GM23338 (cell line): ENCODE data around the gene PANX3. TPM values are rescaled to one million over a fixed set of nuclear protein-coding genes. Genes with fewer than 3 reads are reported as not detected.

Experiments
- ATAC-seq: fragments of 200-7000 bp; cut with Tn5 transposase; 3 replicates; pipeline ENCODE4 v1.9.1; 2020
- DNase-seq: peaks from one replicate; pipeline ENCODE4 v3.0.0-alpha.2; 2015; ENCODE audit warnings: low spot score
- H2AFZ ChIP-seq: fragments of 200-600 bp; sonication (generic); 2 replicates; pipeline ENCODE4 v1.8.0; 2016; ENCODE audit warnings: antibody characterized with exemption, mild to moderate bottlenecking, moderate library complexity
- H3F3A ChIP-seq: fragments of 200-600 bp; sonication (generic); replicated peaks from 2 replicates; pipeline ENCODE4 v1.8.0; 2017; ENCODE audit warnings: antibody characterized with exemption, mixed run types, low read depth
- H3K27ac ChIP-seq: fragments of 200-600 bp; sonication (generic); 2 replicates; pipeline ENCODE4 v1.6.1; 2016; ENCODE audit warnings: low read depth
- H3K27me3 ChIP-seq: fragments of 200-600 bp; sonication (generic); 2 replicates; pipeline ENCODE4 v1.8.0; 2016; ENCODE audit warnings: mild to moderate bottlenecking, mixed run types, moderate library complexity; ENCODE audit not compliant: insufficient read depth
- H3K36me3 ChIP-seq: fragments of 200-600 bp; sonication (generic); 2 replicates; pipeline ENCODE4 v1.8.0; 2016; ENCODE audit warnings: mild to moderate bottlenecking; ENCODE audit not compliant: insufficient read depth
- H3K4me1 ChIP-seq: fragments of 200-600 bp; sonication (generic); 2 replicates; pipeline ENCODE4 v1.8.0; 2016; ENCODE audit warnings: mild to moderate bottlenecking, moderate library complexity; ENCODE audit not compliant: insufficient read depth
- H3K4me2 ChIP-seq: fragments of 200-600 bp; sonication (generic); 2 replicates; pipeline ENCODE4 v1.7.1; 2017; ENCODE audit warnings: mixed run types
- H3K4me3 ChIP-seq: fragments of 200-600 bp; sonication (generic); 2 replicates; pipeline ENCODE4 v1.6.1; 2016; ENCODE audit warnings: mixed run types
- H3K79me2 ChIP-seq: fragments of 200-600 bp; sonication (generic); replicated peaks from 2 replicates; pipeline ENCODE4 v1.8.0; 2017; ENCODE audit warnings: mild to moderate bottlenecking; ENCODE audit not compliant: insufficient read depth
- H3K9me2 ChIP-seq: fragments of 200-600 bp; sonication (generic); 2 replicates; pipeline ENCODE4 v1.8.0; 2017; ENCODE audit not compliant: insufficient read depth
- H4K20me1 ChIP-seq: fragments of 200-600 bp; sonication (generic); replicated peaks from 2 replicates; pipeline ENCODE4 v1.8.0; 2017; ENCODE audit warnings: mild to moderate bottlenecking; ENCODE audit not compliant: insufficient read depth
- H3K27ac Mint-ChIP-seq: 2 replicates; pipeline ENCODE4 v1.8.0; 2020; ENCODE audit warnings: inconsistent platforms, mild to moderate bottlenecking, moderate library complexity, mixed read lengths
- H3K27me3 Mint-ChIP-seq: 3 replicates; pipeline ENCODE4 v1.8.0; 2022; ENCODE audit warnings: low read depth, mild to moderate bottlenecking, moderate library complexity, mixed read lengths, inconsistent platforms; ENCODE audit not compliant: insufficient read depth, poor library complexity
- H3K36me3 Mint-ChIP-seq: 3 replicates; pipeline ENCODE4 v1.8.0; 2021; ENCODE audit warnings: low read depth, mild to moderate bottlenecking, inconsistent platforms, moderate library complexity, mixed read lengths
- H3K4me1 Mint-ChIP-seq: 3 replicates; pipeline ENCODE4 v1.8.0; 2020; ENCODE audit warnings: mild to moderate bottlenecking, inconsistent platforms, mixed read lengths
- H3K4me3 Mint-ChIP-seq: 3 replicates; pipeline ENCODE4 v1.8.0; 2021; ENCODE audit warnings: moderate library complexity, mild to moderate bottlenecking, inconsistent platforms, mixed read lengths
- H3K9me3 Mint-ChIP-seq: 3 replicates; pipeline ENCODE4 v1.8.0; 2020; ENCODE audit warnings: moderate library complexity, mild to moderate bottlenecking, inconsistent platforms, mixed read lengths
- CREB1 ChIP-seq: fragments of 250-450 bp; sonication (Bioruptor Pico); IDR thresholded peaks from 2 replicates; pipeline ENCODE4 v1.5.0; 2020; ENCODE audit warnings: low read depth, mild to moderate bottlenecking, moderate library complexity
- EZH2phosphoT487 ChIP-seq: fragments of 200-600 bp; sonication (generic); IDR thresholded peaks from one replicate; pipeline ENCODE4 v1.8.1; 2018; ENCODE audit warnings: antibody characterized with exemption; ENCODE audit not compliant: unreplicated experiment
- JUNB ChIP-seq: IDR thresholded peaks from one replicate; pipeline ENCODE4 v1.6.1; 2016; ENCODE audit warnings: antibody characterized with exemption; ENCODE audit not compliant: unreplicated experiment
- NANOG ChIP-seq: IDR thresholded peaks from 2 replicates; pipeline ENCODE4 v1.6.1; 2016; ENCODE audit warnings: antibody characterized with exemption, borderline replicate concordance
- STAT1 ChIP-seq: IDR thresholded peaks from one replicate; pipeline ENCODE4 v1.6.1; 2016; ENCODE audit warnings: antibody characterized with exemption; ENCODE audit not compliant: unreplicated experiment
- ZNF114 ChIP-seq: fragments of 250-450 bp; sonication (Bioruptor Pico); IDR thresholded peaks from 2 replicates; pipeline ENCODE4 v1.5.0; 2020; ENCODE audit warnings: mild to moderate bottlenecking, moderate library complexity
- polyA plus RNA-seq: library from polyadenylated mRNA; unstranded; fragments of >200 nt; fragmentation: Nextera tagmentation; extraction: Ambion mirVana; gene quantifications from 2 replicates; pipeline ENCODE4 v1.2.1, GENCODE V29; 2016
- total RNA-seq: library from RNA; depleted of rRNA; stranded (reverse); fragments of >200 nt; shearing (Covaris generic); gene quantifications from 2 replicates; pipeline ENCODE4 v1.2.3, GENCODE V29; 2014
- TF ChIP-seq, protein P1 (sequence below), 2 experiments: fragments of 200-600 bp in 1 of 2; sonication (generic) in 1 of 2; conservative IDR thresholded peaks; 2 replicates each; pipeline versions ENCODE4 v1.5.1 to v1.6.1; 2016 to 2017; ENCODE audit warnings: antibody characterized with exemption in 2 of 2, low read depth in 2 of 2, mild to moderate bottlenecking in 2 of 2, moderate library complexity in 1 of 2
- TF ChIP-seq, protein P2 (sequence below): fragments of 250-450 bp; sonication (Bioruptor Pico); IDR thresholded peaks from 2 replicates; pipeline ENCODE4 v1.5.0; 2020; ENCODE audit warnings: mild to moderate bottlenecking, moderate library complexity
- TF ChIP-seq, protein P3 (sequence below): IDR thresholded peaks from 2 replicates; pipeline ENCODE4 v1.6.1; 2016; ENCODE audit warnings: antibody characterized with exemption
- TF ChIP-seq, protein P4 (sequence below): IDR thresholded peaks from one replicate; pipeline ENCODE4 v1.6.1; 2018; ENCODE audit warnings: antibody characterized with exemption; ENCODE audit not compliant: unreplicated experiment

PANX3 gene
- total and polyA plus RNA-seq, 2 experiments from 2014 or later = not detected

DNA sequence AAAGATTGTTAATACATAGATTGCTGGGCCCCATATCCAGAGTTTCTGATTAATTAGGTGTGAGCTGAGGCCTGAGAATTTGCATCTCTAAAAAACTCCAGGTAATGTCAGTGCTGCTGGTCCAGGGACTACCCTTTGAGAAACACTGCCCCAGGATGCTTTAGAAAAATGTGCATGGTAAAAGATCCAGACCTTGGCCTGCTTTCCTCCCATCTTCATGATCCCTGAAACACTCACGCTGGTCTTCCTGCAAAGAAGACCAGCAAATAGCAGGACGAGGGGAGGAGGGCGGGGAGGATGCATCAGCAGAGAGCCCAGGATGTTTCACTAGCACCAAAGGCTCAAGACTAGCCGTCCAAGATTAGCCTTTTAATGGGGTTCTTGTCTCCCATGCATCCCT, 41.5 kb upstream of the PANX3 start, which contains the start of gene OR8A1:
Gene OR8A1 (plus strand): TSS at position 301 of the 400 bp plus-strand sequence. CDS start 123 bp downstream, outside the sequence.
- Mint-ChIP-seq H3K9me3 (no peaks in the 10 kb centered on the region), H3K36me3 (no peaks in the 10 kb centered on the region), H3K27me3 (no peaks in the 10 kb centered on the region), H3K4me3 (no peak within 1 kb of the TSS), H3K4me1 (peaks cover 9% of the 10 kb centered on the region; the same call in 2 of the 3 replicates), H3K27ac (no peak within 1 kb of the TSS)
- H2AFZ ChIP-seq = peak within 1 kb of the TSS; percentile 15; the same call in 1 of the 2 replicates
- TF ChIP-seq, protein P1, sequence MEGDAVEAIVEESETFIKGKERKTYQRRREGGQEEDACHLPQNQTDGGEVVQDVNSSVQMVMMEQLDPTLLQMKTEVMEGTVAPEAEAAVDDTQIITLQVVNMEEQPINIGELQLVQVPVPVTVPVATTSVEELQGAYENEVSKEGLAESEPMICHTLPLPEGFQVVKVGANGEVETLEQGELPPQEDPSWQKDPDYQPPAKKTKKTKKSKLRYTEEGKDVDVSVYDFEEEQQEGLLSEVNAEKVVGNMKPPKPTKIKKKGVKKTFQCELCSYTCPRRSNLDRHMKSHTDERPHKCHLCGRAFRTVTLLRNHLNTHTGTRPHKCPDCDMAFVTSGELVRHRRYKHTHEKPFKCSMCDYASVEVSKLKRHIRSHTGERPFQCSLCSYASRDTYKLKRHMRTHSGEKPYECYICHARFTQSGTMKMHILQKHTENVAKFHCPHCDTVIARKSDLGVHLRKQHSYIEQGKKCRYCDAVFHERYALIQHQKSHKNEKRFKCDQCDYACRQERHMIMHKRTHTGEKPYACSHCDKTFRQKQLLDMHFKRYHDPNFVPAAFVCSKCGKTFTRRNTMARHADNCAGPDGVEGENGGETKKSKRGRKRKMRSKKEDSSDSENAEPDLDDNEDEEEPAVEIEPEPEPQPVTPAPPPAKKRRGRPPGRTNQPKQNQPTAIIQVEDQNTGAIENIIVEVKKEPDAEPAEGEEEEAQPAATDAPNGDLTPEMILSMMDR (conservative IDR thresholded peaks at IDR 0.05; ENCODE audit: low read depth in 2 of 2) = no peak
- TF ChIP-seq, protein P2, sequence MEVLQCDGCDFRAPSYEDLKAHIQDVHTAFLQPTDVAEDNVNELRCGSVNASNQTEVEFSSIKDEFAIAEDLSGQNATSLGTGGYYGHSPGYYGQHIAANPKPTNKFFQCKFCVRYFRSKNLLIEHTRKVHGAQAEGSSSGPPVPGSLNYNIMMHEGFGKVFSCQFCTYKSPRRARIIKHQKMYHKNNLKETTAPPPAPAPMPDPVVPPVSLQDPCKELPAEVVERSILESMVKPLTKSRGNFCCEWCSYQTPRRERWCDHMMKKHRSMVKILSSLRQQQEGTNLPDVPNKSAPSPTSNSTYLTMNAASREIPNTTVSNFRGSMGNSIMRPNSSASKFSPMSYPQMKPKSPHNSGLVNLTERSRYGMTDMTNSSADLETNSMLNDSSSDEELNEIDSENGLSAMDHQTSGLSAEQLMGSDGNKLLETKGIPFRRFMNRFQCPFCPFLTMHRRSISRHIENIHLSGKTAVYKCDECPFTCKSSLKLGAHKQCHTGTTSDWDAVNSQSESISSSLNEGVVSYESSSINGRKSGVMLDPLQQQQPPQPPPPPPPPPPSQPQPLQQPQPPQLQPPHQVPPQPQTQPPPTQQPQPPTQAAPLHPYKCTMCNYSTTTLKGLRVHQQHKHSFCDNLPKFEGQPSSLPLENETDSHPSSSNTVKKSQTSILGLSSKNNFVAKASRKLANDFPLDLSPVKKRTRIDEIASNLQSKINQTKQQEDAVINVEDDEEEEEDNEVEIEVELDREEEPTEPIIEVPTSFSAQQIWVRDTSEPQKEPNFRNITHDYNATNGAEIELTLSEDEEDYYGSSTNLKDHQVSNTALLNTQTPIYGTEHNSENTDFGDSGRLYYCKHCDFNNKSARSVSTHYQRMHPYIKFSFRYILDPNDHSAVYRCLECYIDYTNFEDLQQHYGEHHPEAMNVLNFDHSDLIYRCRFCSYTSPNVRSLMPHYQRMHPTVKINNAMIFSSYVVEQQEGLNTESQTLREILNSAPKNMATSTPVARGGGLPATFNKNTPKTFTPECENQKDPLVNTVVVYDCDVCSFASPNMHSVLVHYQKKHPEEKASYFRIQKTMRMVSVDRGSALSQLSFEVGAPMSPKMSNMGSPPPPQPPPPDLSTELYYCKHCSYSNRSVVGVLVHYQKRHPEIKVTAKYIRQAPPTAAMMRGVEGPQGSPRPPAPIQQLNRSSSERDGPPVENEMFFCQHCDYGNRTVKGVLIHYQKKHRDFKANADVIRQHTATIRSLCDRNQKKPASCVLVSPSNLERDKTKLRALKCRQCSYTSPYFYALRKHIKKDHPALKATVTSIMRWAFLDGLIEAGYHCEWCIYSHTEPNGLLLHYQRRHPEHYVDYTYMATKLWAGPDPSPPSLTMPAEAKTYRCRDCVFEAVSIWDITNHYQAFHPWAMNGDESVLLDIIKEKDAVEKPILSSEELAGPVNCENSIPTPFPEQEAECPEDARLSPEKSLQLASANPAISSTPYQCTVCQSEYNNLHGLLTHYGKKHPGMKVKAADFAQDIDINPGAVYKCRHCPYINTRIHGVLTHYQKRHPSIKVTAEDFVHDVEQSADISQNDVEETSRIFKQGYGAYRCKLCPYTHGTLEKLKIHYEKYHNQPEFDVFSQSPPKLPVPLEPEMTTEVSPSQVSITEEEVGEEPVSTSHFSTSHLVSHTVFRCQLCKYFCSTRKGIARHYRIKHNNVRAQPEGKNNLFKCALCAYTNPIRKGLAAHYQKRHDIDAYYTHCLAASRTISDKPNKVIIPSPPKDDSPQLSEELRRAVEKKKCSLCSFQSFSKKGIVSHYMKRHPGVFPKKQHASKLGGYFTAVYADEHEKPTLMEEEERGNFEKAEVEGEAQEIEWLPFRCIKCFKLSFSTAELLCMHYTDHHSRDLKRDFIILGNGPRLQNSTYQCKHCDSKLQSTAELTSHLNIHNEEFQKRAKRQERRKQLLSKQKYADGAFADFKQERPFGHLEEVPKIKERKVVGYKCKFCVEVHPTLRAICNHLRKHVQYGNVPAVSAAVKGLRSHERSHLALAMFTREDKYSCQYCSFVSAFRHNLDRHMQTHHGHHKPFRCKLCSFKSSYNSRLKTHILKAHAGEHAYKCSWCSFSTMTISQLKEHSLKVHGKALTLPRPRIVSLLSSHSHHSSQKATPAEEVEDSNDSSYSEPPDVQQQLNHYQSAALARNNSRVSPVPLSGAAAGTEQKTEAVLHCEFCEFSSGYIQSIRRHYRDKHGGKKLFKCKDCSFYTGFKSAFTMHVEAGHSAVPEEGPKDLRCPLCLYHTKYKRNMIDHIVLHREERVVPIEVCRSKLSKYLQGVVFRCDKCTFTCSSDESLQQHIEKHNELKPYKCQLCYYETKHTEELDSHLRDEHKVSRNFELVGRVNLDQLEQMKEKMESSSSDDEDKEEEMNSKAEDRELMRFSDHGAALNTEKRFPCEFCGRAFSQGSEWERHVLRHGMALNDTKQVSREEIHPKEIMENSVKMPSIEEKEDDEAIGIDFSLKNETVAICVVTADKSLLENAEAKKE (CRISPR knock-in tag) = no peak
- no peak for ATAC-seq
- H3F3A ChIP-seq = no peaks in the 10 kb centered on the region
- H3K36me3 ChIP-seq = no peaks in the 10 kb centered on the region
- H3K27me3 ChIP-seq = no peaks in the 10 kb centered on the region
- H3K9me2 ChIP-seq = no peaks in the 10 kb centered on the region
- no peaks in the 10 kb centered on the region for H4K20me1 ChIP-seq
- H3K79me2 ChIP-seq = no peaks in the 10 kb centered on the region
- no peak within 1 kb of the TSS for H3K4me2 ChIP-seq
- H3K4me1 ChIP-seq = no peaks in the 10 kb centered on the region
- no peak for DNase-seq
- H3K4me3 ChIP-seq = no peak within 1 kb of the TSS
- H3K27ac ChIP-seq = no peak within 1 kb of the TSS

DNA sequence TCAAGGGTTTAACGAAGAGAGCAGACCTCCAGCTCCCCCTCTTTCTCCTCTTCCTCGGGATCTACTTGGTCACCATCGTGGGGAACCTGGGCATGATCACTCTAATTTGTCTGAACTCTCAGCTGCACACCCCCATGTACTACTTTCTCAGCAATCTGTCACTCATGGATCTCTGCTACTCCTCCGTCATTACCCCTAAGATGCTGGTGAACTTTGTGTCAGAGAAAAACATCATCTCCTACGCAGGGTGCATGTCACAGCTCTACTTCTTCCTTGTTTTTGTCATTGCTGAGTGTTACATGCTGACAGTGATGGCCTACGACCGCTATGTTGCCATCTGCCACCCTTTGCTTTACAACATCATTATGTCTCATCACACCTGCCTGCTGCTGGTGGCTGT, 41.1 kb upstream of the PANX3 start:
- Histone ChIP-seq H3K4me3 (no peak overlapping the region), H3K27me3 (no peaks in the 10 kb centered on the region), H4K20me1 (no peaks in the 10 kb centered on the region), H3K27ac (no peak overlapping the region), H3K4me2 (no peak overlapping the region), H3K36me3 (no peaks in the 10 kb centered on the region), H3K79me2 (no peaks in the 10 kb centered on the region), H3K4me1 (no peaks in the 10 kb centered on the region), H3F3A (no peaks in the 10 kb centered on the region), H2AFZ (peak overlapping the region; percentile 15; the same call in 1 of the 2 replicates), H3K9me2 (no peaks in the 10 kb centered on the region)
- Mint-ChIP-seq H3K9me3 (no peaks in the 10 kb centered on the region), H3K4me3 (no peak overlapping the region), H3K27me3 (peaks cover 1% of the 10 kb centered on the region), H3K4me1 (peaks cover 9% of the 10 kb centered on the region; the same call in 2 of the 3 replicates), H3K27ac (no peak overlapping the region), H3K36me3 (no peaks in the 10 kb centered on the region)
- DNase-seq (no peak), ATAC-seq (no peak)
- TF ChIP-seq, protein P3, sequence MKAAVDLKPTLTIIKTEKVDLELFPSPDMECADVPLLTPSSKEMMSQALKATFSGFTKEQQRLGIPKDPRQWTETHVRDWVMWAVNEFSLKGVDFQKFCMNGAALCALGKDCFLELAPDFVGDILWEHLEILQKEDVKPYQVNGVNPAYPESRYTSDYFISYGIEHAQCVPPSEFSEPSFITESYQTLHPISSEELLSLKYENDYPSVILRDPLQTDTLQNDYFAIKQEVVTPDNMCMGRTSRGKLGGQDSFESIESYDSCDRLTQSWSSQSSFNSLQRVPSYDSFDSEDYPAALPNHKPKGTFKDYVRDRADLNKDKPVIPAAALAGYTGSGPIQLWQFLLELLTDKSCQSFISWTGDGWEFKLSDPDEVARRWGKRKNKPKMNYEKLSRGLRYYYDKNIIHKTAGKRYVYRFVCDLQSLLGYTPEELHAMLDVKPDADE = no peak
- TF ChIP-seq CREB1 (CRISPR knock-in tag) (no peak), NANOG (no peak), ZNF114 (CRISPR knock-in tag) (no peak), JUNB (no peak), EZH2phosphoT487 (no peak), STAT1 (no peak)
- TF ChIP-seq, protein P4, sequence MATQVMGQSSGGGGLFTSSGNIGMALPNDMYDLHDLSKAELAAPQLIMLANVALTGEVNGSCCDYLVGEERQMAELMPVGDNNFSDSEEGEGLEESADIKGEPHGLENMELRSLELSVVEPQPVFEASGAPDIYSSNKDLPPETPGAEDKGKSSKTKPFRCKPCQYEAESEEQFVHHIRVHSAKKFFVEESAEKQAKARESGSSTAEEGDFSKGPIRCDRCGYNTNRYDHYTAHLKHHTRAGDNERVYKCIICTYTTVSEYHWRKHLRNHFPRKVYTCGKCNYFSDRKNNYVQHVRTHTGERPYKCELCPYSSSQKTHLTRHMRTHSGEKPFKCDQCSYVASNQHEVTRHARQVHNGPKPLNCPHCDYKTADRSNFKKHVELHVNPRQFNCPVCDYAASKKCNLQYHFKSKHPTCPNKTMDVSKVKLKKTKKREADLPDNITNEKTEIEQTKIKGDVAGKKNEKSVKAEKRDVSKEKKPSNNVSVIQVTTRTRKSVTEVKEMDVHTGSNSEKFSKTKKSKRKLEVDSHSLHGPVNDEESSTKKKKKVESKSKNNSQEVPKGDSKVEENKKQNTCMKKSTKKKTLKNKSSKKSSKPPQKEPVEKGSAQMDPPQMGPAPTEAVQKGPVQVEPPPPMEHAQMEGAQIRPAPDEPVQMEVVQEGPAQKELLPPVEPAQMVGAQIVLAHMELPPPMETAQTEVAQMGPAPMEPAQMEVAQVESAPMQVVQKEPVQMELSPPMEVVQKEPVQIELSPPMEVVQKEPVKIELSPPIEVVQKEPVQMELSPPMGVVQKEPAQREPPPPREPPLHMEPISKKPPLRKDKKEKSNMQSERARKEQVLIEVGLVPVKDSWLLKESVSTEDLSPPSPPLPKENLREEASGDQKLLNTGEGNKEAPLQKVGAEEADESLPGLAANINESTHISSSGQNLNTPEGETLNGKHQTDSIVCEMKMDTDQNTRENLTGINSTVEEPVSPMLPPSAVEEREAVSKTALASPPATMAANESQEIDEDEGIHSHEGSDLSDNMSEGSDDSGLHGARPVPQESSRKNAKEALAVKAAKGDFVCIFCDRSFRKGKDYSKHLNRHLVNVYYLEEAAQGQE = no peak
